ENCODE measurements around the gene CDH4.

The CDH4 gene

GRCh38 chr20:61332016-61332975 lies 80.2 kb downstream of the CDH4 start:
- DNase-seq, result no peak

DNA sequence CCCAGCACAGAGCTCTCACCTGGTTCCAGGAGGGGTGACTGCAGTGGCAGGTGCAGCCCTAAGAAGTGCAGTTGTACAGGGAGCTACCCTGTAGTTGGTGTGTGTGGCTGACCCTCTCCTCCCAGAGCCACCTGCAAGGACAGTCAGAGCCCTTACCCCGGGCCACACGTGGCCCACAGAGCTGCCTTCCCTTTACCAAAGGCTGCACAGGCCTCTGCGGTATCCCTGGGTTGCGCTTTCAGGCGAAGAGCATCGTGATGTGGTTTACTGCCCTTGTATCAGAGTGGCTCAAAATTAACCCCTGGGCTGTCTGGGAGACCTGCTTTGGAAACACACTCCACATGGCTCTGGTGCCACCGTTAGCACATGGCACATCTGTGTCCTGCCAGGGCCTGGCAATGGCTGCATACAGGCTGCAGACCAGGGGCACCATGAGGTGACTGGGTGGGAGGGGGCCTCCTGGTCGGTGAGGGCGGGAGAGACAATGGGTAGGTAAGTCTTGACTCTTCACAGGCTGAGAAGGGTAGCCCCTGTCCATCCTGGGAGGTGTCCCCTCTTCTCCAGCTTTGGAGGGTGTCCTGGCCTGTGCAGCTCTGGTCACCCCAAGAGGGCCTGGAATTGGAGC lies 81.5 kb downstream of the CDH4 start:
- no peak for DNase-seq

GRCh38 chr20:61340157-61340556 lies 88.1 kb downstream of the CDH4 start:
- DNase-seq, result no peak

DNA sequence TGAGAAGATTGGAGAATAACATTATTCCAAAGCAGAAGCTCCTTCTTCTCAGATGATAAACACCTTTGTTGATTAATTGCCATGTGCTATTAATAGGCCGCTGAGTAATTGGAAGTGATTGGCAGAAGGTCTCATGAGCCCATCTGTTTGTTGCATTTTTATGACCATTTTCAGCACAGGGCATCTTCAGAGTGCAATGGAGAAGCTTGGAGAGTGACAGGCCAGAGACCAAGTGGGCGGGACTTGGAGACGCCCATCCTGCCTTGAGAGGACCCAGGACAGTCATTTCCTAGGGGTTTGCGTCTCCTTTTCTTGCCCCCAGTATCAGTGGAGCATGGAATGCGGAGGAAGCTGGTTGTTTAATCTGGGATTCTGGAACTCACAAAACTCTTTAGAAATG lies 89.5 kb downstream of the CDH4 start:
- DNase-seq, result no peak

DNA sequence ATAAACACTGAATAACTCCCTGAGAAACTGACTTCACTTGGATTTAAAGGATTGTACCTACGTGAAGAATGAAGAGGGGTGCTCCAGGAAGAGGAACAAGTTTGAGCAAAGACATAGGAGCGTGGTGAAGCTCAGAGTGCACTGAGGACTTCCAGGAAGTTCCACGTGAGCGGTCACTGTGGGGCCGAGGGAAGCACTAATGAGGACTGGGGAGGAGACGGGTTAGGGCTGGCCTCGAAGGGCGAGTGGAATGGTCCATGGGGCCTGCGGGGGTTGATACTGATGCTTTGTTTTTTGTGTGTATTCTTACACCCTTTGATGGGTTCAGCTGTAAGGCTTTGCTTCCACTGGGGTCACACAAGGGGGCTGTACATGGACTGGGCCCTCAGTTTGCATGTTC lies 91.9 kb downstream of the CDH4 start:
- DNase-seq, result no peak

- DNase-seq, result no peak
Observed at GRCh38 chr20:61345656-61346055, 93.6 kb downstream of the CDH4 start.

- no peak for DNase-seq
Observed at GRCh38 chr20:61346996-61347395, 94.9 kb downstream of the CDH4 start.

- no peak for DNase-seq
Observed at GRCh38 chr20:61347443-61347842, 95.4 kb downstream of the CDH4 start.

GRCh38 chr20:61349447-61350165 lies 97.5 kb downstream of the CDH4 start:
- no peak for DNase-seq

GRCh38 chr20:61350500-61351250 lies 98.6 kb downstream of the CDH4 start:
- DNase-seq, result no peak

- no peak for DNase-seq
Observed at GRCh38 chr20:61352346-61353260, 100.5 kb downstream of the CDH4 start.

- DNase-seq, result no peak
Observed at GRCh38 chr20:61353261-61354000, 101.4 kb downstream of the CDH4 start.

- no peak for DNase-seq
Observed at GRCh38 chr20:61354001-61354390, 101.9 kb downstream of the CDH4 start.

GRCh38 chr20:61354501-61354900 lies 102.4 kb downstream of the CDH4 start:
- no peak for DNase-seq

DNA sequence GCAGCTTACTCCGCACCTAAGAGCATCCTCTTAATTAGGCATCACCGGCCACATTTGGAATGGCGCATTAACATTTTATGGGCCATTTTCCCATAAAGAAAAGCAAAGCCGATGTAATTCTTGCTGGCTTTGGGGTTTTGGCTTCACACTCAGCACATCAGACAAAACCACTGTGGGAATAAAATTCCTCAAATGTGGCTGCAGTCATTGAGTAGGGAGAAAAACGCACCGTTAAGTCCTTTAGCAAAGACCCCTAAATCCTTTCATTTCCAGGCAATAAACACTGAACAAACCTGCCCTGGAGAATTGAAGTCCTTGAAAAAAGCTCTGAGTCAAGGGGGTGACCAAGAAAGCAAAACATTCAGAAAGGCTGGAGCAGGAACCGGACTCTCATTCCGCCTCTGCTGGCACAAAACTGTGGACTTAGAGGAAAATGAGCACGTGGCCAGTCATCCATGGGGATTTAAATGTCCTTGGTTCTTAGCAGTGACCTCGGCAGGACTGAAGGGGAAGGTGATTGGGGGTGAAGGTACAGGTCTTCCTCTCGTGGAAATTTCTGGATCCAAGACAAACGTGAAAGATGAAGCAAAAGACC lies 102.9 kb downstream of the CDH4 start:
- no peak for DNase-seq

- DNase-seq, result no peak
Observed at GRCh38 chr20:61355585-61355984, 103.5 kb downstream of the CDH4 start.

GRCh38 chr20:61356196-61356595 lies 104.1 kb downstream of the CDH4 start:
- no peak for DNase-seq

- no peak for DNase-seq
Observed at GRCh38 chr20:61357119-61357518, 105.1 kb downstream of the CDH4 start.

DNA sequence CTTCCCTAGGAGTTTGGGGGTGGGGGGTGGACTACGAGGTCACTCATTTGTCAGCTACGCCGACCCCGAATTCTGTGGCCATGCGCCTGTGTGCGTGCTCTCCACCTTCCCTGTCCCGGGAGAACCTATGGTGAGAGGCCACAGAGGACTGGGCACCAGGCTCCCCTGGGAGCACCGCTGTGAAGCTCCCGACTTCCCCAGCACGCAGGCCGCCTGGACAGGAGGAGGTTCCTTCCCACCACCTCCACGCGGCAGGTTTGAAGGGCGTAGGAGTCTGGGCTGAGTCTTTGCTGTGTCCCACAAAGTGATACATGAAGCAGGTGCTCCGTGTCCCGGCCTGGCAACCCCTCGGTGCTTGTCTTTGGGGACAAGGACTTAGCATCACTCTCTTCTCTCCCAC lies 107.2 kb downstream of the CDH4 start:
- no peak for DNase-seq

- DNase-seq, result no peak
Observed at GRCh38 chr20:61360296-61360695, 108.2 kb downstream of the CDH4 start.

DNA sequence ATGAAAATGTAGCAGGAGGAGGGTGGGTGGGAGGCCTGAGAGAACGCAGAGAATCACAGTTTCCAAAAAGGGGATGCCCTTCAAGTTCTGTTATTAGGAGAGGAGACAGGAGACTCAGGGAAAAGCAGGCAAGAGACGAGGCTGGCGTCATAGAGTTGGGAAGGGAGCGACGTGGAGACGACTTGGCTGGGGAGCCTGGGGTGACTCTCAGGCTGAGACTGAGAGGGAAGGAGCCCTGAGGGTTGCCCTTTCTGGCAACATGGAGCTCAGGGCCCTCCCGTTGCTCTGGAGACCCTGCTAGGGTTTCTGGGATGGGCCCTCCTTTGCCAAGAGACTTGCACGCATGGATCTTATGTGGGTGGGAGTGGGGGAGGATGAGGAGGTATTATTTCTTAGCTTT lies 108.9 kb downstream of the CDH4 start:
- no peak for DNase-seq
